Measurements from ENCODE around the gene HDAC4.

DNA sequence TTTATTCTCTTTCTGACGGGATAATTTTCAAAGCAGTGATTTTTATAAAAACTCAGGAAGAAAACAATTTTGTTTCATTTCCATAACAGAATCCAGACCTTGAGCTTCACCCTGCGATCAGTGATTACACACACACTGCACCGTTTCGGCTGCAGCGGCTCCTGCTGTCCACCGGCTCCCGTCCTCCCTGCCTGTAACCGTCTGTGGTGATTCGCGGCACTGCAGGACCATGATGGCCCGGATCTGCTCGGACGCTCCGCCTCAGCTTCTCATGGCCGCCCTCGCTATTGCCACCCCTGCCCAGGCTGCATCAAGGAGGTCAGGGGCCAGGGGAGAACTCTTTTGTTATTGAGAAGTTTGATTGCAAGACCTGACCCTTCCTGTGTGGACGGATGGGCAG, 306.9 kb downstream of the HDAC4 start:
- TF ChIP-seq ZNF747 (tag by site-specific recombination; IDR thresholded peaks at IDR 0.05) = no peak
- no peak for TF ChIP-seq TCF7L2 (IDR thresholded peaks at IDR 0.05; ENCODE audit: borderline replicate concordance, low read depth, low read length)
- TF ChIP-seq SP2 (tag by site-specific recombination; IDR thresholded peaks at IDR 0.05) = no peak
- TF ChIP-seq, protein P1, sequence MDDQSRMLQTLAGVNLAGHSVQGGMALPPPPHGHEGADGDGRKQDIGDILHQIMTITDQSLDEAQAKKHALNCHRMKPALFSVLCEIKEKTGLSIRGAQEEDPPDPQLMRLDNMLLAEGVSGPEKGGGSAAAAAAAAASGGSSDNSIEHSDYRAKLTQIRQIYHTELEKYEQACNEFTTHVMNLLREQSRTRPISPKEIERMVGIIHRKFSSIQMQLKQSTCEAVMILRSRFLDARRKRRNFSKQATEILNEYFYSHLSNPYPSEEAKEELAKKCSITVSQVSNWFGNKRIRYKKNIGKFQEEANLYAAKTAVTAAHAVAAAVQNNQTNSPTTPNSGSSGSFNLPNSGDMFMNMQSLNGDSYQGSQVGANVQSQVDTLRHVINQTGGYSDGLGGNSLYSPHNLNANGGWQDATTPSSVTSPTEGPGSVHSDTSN (CRISPR knock-in tag; IDR thresholded peaks at IDR 0.05) = no peak
- TF ChIP-seq, protein P2, sequence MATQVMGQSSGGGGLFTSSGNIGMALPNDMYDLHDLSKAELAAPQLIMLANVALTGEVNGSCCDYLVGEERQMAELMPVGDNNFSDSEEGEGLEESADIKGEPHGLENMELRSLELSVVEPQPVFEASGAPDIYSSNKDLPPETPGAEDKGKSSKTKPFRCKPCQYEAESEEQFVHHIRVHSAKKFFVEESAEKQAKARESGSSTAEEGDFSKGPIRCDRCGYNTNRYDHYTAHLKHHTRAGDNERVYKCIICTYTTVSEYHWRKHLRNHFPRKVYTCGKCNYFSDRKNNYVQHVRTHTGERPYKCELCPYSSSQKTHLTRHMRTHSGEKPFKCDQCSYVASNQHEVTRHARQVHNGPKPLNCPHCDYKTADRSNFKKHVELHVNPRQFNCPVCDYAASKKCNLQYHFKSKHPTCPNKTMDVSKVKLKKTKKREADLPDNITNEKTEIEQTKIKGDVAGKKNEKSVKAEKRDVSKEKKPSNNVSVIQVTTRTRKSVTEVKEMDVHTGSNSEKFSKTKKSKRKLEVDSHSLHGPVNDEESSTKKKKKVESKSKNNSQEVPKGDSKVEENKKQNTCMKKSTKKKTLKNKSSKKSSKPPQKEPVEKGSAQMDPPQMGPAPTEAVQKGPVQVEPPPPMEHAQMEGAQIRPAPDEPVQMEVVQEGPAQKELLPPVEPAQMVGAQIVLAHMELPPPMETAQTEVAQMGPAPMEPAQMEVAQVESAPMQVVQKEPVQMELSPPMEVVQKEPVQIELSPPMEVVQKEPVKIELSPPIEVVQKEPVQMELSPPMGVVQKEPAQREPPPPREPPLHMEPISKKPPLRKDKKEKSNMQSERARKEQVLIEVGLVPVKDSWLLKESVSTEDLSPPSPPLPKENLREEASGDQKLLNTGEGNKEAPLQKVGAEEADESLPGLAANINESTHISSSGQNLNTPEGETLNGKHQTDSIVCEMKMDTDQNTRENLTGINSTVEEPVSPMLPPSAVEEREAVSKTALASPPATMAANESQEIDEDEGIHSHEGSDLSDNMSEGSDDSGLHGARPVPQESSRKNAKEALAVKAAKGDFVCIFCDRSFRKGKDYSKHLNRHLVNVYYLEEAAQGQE (tag by site-specific recombination; IDR thresholded peaks at IDR 0.05) = no peak
- TF ChIP-seq ZNF792 (tag by site-specific recombination; IDR thresholded peaks at IDR 0.05) = no peak
- TF ChIP-seq, protein P3, sequence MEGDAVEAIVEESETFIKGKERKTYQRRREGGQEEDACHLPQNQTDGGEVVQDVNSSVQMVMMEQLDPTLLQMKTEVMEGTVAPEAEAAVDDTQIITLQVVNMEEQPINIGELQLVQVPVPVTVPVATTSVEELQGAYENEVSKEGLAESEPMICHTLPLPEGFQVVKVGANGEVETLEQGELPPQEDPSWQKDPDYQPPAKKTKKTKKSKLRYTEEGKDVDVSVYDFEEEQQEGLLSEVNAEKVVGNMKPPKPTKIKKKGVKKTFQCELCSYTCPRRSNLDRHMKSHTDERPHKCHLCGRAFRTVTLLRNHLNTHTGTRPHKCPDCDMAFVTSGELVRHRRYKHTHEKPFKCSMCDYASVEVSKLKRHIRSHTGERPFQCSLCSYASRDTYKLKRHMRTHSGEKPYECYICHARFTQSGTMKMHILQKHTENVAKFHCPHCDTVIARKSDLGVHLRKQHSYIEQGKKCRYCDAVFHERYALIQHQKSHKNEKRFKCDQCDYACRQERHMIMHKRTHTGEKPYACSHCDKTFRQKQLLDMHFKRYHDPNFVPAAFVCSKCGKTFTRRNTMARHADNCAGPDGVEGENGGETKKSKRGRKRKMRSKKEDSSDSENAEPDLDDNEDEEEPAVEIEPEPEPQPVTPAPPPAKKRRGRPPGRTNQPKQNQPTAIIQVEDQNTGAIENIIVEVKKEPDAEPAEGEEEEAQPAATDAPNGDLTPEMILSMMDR (tag by site-specific recombination; IDR thresholded peaks at IDR 0.05) = no peak
- TF ChIP-seq, protein P4, sequence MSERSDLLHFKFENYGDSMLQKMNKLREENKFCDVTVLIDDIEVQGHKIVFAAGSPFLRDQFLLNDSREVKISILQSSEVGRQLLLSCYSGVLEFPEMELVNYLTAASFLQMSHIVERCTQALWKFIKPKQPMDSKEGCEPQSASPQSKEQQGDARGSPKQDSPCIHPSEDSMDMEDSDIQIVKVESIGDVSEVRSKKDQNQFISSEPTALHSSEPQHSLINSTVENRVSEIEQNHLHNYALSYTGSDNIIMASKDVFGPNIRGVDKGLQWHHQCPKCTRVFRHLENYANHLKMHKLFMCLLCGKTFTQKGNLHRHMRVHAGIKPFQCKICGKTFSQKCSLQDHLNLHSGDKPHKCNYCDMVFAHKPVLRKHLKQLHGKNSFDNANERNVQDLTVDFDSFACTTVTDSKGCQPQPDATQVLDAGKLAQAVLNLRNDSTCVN (tag by site-specific recombination; optimal IDR thresholded peaks at IDR 0.05) = no peak
- TF ChIP-seq ZBTB1 (tag by site-specific recombination; IDR thresholded peaks at IDR 0.05) = no peak
- TF ChIP-seq, protein P5, sequence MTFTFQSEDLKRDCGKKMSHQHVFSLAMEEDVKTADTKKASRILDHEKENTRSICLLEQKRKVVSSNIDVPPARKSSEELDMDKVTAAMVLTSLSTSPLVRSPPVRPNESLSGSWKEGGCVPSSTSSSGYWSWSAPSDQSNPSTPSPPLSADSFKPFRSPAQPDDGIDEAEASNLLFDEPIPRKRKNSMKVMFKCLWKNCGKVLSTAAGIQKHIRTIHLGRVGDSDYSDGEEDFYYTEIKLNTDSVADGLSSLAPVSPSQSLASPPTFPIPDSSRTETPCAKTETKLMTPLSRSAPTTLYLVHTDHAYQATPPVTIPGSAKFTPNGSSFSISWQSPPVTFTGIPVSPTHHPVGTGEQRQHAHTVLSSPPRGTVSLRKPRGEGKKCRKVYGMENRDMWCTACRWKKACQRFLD (tag by site-specific recombination; IDR thresholded peaks at IDR 0.05) = no peak
